Measurements from ENCODE around the gene C19orf67.

C19orf67 gene

DNA sequence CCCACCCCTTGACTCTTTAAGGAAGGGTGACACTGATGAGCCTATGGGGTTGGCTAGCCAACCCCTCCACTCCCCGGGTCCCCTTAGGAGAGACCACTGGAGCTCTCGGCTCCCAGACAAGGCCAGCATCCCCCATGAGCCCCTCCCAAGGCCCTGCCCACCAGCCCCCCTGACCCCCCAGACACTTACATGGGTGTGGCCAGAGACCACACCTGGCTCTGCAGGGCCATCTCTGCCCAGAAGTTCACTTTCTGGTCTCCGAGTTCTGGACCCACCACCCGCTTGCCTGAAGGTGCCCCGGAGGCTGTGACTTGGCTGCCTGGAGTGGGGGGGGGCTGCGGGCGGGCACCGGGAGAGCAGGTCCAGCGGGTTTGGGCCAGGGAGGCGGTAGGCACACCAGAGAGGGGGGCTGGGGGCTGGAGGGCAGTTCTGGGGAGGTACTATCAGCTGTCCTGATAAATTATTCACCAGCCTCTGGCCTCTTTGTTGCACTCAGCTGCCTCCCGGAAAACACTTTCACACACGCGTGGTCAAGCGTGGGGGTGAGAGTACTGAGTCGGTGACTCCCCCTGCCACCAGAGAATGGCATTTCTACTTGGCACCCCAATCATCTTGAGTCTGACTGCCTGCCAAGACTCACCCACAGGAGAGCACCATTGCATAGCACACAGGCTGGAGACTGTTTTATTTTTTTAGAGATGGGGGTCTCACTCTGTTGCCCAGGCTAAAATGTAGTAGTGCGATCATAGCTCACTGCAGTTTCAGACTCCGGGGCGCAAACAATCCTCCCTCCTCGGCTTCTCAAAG, 23.6 kb downstream of the C19orf67 start, which contains the start of gene PALM3:
PALM3 (minus strand) TSS at position 326 of the 807 bp plus-strand sequence; CDS start at position 230, 96 bp downstream.
- TF ChIP-seq, protein P1, sequence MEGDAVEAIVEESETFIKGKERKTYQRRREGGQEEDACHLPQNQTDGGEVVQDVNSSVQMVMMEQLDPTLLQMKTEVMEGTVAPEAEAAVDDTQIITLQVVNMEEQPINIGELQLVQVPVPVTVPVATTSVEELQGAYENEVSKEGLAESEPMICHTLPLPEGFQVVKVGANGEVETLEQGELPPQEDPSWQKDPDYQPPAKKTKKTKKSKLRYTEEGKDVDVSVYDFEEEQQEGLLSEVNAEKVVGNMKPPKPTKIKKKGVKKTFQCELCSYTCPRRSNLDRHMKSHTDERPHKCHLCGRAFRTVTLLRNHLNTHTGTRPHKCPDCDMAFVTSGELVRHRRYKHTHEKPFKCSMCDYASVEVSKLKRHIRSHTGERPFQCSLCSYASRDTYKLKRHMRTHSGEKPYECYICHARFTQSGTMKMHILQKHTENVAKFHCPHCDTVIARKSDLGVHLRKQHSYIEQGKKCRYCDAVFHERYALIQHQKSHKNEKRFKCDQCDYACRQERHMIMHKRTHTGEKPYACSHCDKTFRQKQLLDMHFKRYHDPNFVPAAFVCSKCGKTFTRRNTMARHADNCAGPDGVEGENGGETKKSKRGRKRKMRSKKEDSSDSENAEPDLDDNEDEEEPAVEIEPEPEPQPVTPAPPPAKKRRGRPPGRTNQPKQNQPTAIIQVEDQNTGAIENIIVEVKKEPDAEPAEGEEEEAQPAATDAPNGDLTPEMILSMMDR (IDR thresholded peaks at IDR 0.05; ENCODE audit: insufficient read depth, low read depth, low read length, missing control alignments) = no peak
- no peak within 1 kb of the TSS for H3K4me3 ChIP-seq (ENCODE audit: low read length)
- DNase-seq (ENCODE audit: low read depth) = peak; percentile 22

DNA sequence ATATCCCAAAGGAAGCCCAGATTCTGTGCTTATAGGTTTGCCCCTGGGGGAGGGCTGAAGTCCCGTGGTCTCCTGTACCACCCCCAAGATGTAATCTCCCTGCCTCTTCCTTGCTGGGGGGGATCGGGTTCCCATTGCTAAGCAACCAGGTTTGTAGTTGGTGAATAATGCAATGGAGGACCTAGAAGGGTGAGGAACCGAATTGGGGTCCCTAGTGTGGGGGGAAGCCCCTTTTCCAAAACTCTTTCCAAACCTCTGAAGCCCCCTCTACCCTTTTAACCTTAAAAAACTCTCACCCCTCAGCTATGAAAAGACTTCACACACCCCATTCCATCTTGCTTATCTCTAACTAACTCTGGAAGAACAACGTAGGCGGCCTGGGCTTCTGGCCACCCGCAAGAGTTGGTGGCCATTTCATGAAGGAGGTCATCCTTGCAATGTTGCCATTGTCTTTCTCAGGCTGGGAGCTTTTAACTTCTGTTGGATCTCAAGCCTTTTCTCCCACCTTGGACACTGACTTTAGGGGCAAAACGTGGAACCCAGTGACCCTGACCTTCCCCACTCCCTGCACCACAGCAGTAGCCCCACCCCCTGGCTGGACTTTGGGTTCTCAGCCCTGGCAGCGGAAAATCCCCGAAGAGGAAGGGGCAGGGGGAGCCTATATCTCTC, 24.4 kb downstream of the C19orf67 start:
- H3K4me3 ChIP-seq (ENCODE audit: low read length) = no peak overlapping the region
- TF ChIP-seq, protein P1 (IDR thresholded peaks at IDR 0.05; ENCODE audit: insufficient read depth, low read depth, low read length, missing control alignments) = no peak
- no peak for DNase-seq (ENCODE audit: low read depth)

DNA sequence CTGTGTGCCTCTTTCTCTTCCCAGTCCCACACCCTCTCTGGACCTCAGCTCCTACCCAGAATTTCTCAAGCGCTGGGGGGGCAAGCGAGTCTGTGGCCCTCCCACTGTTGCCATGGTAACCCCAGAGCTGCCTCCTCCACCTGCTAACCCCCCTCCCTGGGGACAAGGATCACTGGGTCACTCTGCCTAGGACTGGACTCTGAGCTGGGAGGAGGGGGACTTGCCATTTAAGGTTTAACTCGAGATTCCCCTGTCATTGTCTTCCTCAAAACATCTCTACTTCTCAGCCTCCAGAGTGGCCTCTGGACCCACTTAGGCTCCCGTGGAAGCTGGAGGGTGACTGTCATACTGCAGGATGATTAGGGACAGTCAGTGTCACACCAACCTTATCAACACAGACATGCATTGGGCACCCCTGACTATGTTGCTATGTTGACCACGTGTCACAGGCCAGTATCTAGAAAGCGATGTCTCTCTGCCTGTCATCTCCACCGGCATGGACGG, 25.9 kb downstream of the C19orf67 start:
- no peak overlapping the region for H3K4me3 ChIP-seq (ENCODE audit: low read length)
- no peak for DNase-seq (ENCODE audit: low read depth)
- TF ChIP-seq, protein P1 (IDR thresholded peaks at IDR 0.05; ENCODE audit: insufficient read depth, low read depth, low read length, missing control alignments) = no peak

DNA sequence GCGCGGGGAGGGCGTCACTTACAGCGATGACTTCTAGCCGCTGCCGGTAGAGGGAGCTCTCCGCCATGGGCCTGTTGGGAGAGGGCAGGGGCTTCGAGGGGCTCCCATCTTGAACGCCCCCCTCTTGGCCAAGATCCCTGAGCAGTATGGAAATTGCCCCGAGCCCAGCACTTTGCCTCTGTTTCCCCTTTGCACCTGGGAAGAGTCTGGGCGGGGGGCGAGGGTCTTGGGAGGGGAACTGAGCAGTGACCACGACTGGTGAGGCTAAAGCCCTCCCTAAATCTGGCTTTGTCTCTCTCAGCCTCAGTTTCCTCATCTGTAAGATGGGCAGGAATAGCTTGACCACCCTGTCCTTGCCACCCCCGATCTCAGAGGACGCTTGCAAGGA, 26.5 kb downstream of the C19orf67 start:
- no peak overlapping the region for H3K4me3 ChIP-seq (ENCODE audit: low read length)
- no peak for DNase-seq (ENCODE audit: low read depth)
- TF ChIP-seq, protein P1 (IDR thresholded peaks at IDR 0.05; ENCODE audit: insufficient read depth, low read depth, low read length, missing control alignments) = peak; percentile 73

DNA sequence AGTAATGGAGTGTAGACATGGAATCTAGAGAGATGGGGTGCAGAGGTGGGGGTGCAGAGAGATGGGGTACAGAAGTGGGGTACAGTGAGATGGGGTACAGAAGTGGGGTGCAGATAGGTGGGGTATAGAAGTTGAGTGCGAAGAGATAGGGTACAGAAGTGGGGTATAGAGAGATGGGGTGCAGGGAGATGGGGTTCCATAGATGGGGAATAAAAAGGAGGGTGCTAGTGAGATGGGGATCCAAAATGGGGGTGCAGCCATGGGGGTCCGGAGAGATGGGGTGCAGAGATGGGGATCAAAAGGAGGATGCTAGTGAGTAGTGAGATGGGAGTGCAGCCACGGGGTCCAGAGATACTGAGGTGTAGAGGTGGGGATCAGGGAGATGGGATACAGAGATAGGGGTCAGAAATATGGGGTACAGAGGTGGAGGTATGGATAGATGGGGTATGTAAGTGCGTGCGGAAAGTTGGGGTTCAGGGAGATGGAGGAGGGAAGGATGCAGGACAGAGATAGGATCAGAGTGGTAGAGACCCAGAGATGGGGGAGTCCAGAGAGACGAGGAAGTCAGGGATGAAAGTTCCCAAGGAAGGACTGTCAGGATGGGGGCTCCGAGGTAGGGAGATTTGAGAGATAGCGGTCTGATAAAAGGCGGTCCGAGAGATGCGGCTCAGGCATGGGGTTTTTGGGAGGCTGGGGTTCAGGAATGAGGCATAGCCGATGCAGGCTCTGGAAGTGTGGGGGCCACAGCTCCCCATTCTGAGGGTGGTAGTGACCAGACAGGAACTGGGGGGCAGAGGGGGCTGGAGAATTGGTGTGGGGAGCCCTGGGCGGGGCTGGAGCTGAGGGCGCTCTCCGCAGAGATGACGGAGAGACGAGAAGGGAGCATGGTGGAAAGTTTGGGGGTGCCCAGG, 27.1 kb downstream of the C19orf67 start:
- DNase-seq (ENCODE audit: low read depth) = no peak
- TF ChIP-seq, protein P1 (IDR thresholded peaks at IDR 0.05; ENCODE audit: insufficient read depth, low read depth, low read length, missing control alignments) = no peak
- no peak overlapping the region for H3K4me3 ChIP-seq (ENCODE audit: low read length)

DNA sequence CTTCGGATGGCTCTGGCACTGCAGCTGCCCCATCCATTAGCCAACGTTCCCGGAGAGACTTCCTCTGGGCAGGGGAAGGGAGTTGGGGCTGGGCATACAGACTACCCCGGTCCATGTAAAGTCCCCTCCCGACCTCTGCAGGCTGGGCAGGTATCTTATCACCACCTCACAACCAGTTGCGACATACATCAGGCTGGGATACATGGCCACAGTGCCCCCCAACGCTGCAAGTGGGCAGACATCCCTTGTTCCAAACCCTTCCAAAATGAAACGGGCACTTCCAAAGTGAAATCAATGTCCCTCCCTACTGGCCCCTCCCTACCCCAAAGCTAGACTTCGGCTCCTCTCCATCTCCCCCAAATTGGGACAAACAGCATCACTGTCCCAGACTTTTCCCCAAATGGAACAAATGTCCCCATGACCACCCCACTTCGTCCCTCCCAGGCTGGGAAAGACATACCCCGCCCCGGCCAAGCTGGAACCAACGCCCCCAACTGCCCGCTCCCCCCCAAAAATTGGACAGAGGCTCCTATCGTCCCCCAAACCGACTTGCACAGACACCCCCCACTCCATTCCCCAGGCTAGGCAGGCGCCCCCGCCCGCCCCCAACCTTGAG, 28.7 kb downstream of the C19orf67 start:
- DNase-seq (ENCODE audit: low read depth) = no peak
- H3K4me3 ChIP-seq (ENCODE audit: low read length) = no peak overlapping the region
- TF ChIP-seq, protein P1 (IDR thresholded peaks at IDR 0.05; ENCODE audit: insufficient read depth, low read depth, low read length, missing control alignments) = no peak
